HEK293 (cell line): ENCODE data around the gene MSL3B.

Experiments used
- CTCF ChIA-PET: fragments of 350-600 bp; formaldehyde crosslinking; extraction: SDS; loops from one replicate; lab custom pipeline; 2021; ENCODE audit warnings: antibody characterized with exemption; lab: Yijun Ruan, JAX
- POLR2A ChIA-PET: fragments of 300-600 bp; formaldehyde crosslinking; extraction: SDS; loops from one replicate; lab custom pipeline; 2020; ENCODE audit warnings: antibody characterized with exemption, inconsistent platforms; lab: Yijun Ruan, JAX
- H3K27ac ChIP-seq: fragments of 200-500 bp; sonication (Bioruptor generic); 2 replicates; pipeline ENCODE4 v1.5.1; 2014; ENCODE audit warnings: low read depth, low read length, control low read depth, inconsistent platforms; ENCODE audit errors: extremely low read depth
- H3K36me3 ChIP-seq, 2 experiments: fragments of 200-500 bp in 1 of 2; sonication (Bioruptor generic) in 1 of 2; 1 replicate in 1 of 2; 2 replicates in 1 of 2; pipeline ENCODE4 v1.5.1; 2014 to 2017; ENCODE audit warnings: inconsistent platforms in 2 of 2, low read length in 2 of 2; ENCODE audit not compliant: control insufficient read depth in 2 of 2, insufficient read depth in 1 of 2
- H3K4me1 ChIP-seq: fragments of 200-500 bp; sonication (Bioruptor generic); 2 replicates; pipeline ENCODE4 v1.5.1; 2014; ENCODE audit warnings: mild to moderate bottlenecking, low read length, inconsistent platforms; ENCODE audit not compliant: control insufficient read depth, insufficient read depth
- H3K4me3 ChIP-seq: 2 replicates; pipeline ENCODE4 v1.5.1; 2011; ENCODE audit warnings: low read depth, mild to moderate bottlenecking, control low read depth, low read length, moderate library complexity
- H3K9me3 ChIP-seq: fragments of 200-500 bp; sonication (Bioruptor generic); 2 replicates; pipeline ENCODE4 v1.5.1; 2014; ENCODE audit warnings: low read depth, low read length, inconsistent platforms; ENCODE audit not compliant: control insufficient read depth, insufficient read depth
- HOXC10 ChIP-seq: sonication (generic); formaldehyde crosslinking; IDR thresholded peaks from 2 replicates; pipeline ENCODE4 v1.8.1; 2023; ENCODE audit warnings: mild to moderate bottlenecking, missing genetic modification reagents
- KLF8 ChIP-seq: fragments of 450-650 bp; formaldehyde crosslinking; IDR thresholded peaks from 2 replicates; pipeline ENCODE4 v1.5.1; 2016; ENCODE audit warnings: missing biosample characterization, missing genetic modification characterization
- OSR2 ChIP-seq: fragments of 450-650 bp; formaldehyde crosslinking; IDR thresholded peaks from 2 replicates; pipeline ENCODE4 v1.5.1; 2016; ENCODE audit warnings: missing biosample characterization, missing genetic modification characterization
- OVOL3 ChIP-seq: fragments of 450-650 bp; formaldehyde crosslinking; IDR thresholded peaks from 2 replicates; pipeline ENCODE4 v1.5.1; 2016; ENCODE audit warnings: missing biosample characterization, missing genetic modification characterization
- ZBTB17 ChIP-seq: fragments of 450-650 bp; formaldehyde crosslinking; IDR thresholded peaks from 2 replicates; pipeline ENCODE4 v1.5.1; 2016; ENCODE audit warnings: missing biosample characterization, missing genetic modification characterization
- ZBTB48 ChIP-seq: fragments of 450-650 bp; formaldehyde crosslinking; IDR thresholded peaks from 2 replicates; pipeline ENCODE4 v1.5.1; 2016; ENCODE audit warnings: missing biosample characterization, missing genetic modification characterization
- ZFHX2 ChIP-seq: fragments of 450-650 bp; formaldehyde crosslinking; conservative IDR thresholded peaks from 2 replicates; pipeline ENCODE4 v1.5.1; 2016; ENCODE audit warnings: missing biosample characterization, missing genetic modification characterization
- ZNF19 ChIP-seq: fragments of 450-650 bp; formaldehyde crosslinking; IDR thresholded peaks from 2 replicates; pipeline ENCODE4; 2016; ENCODE audit warnings: missing biosample characterization, missing genetic modification characterization, low read depth
- ZNF239 ChIP-seq: fragments of 450-650 bp; formaldehyde crosslinking; IDR thresholded peaks from 2 replicates; pipeline ENCODE4 v1.5.1; 2016; ENCODE audit warnings: missing biosample characterization, missing genetic modification characterization
- ZNF426 ChIP-seq: fragments of 450-650 bp; formaldehyde crosslinking; IDR thresholded peaks from 2 replicates; pipeline ENCODE4 v1.5.1; 2017; ENCODE audit warnings: missing biosample characterization, missing genetic modification characterization, mild to moderate bottlenecking, inconsistent platforms, moderate library complexity
- ZNF473 ChIP-seq: fragments of 450-650 bp; formaldehyde crosslinking; IDR thresholded peaks from 2 replicates; pipeline ENCODE4 v1.5.1; 2017; ENCODE audit warnings: missing biosample characterization, missing genetic modification characterization
- ZNF501 ChIP-seq: fragments of 450-650 bp; formaldehyde crosslinking; IDR thresholded peaks from 2 replicates; pipeline ENCODE4 v1.5.1; 2016; ENCODE audit warnings: missing biosample characterization, missing genetic modification characterization
- ZNF544 ChIP-seq: fragments of 450-650 bp; formaldehyde crosslinking; IDR thresholded peaks from 2 replicates; pipeline ENCODE4 v1.5.0; 2017; ENCODE audit warnings: missing biosample characterization, missing genetic modification characterization
- ZNF600 ChIP-seq: fragments of 450-650 bp; formaldehyde crosslinking; IDR thresholded peaks from 2 replicates; pipeline ENCODE4 v1.5.1; 2016; ENCODE audit warnings: missing biosample characterization, missing genetic modification characterization
- ZNF626 ChIP-seq: fragments of 450-650 bp; sonication (Bioruptor Pico); formaldehyde crosslinking; IDR thresholded peaks from 2 replicates; pipeline ENCODE4 v1.5.1; 2018; ENCODE audit warnings: missing biosample characterization, missing genetic modification characterization, inconsistent platforms
- ZNF837 ChIP-seq: fragments of 450-650 bp; formaldehyde crosslinking; IDR thresholded peaks from 2 replicates; pipeline ENCODE4 v1.5.1; 2016; ENCODE audit warnings: missing biosample characterization, missing genetic modification characterization
- TF ChIP-seq, protein P1 (sequence below): fragments of 450-650 bp; formaldehyde crosslinking; conservative IDR thresholded peaks from 2 replicates; pipeline ENCODE4 v1.5.1; 2016; ENCODE audit warnings: low read depth, missing biosample characterization, missing genetic modification characterization
- TF ChIP-seq, protein P2 (sequence below): fragments of 450-650 bp; formaldehyde crosslinking; IDR thresholded peaks from 2 replicates; pipeline ENCODE4 v1.5.1; 2016; ENCODE audit warnings: missing biosample characterization, missing genetic modification characterization
- TF ChIP-seq, protein P3 (sequence below): fragments of 450-650 bp; formaldehyde crosslinking; IDR thresholded peaks from 2 replicates; pipeline ENCODE4 v1.5.1; 2017; ENCODE audit warnings: missing biosample characterization, mild to moderate bottlenecking, missing genetic modification characterization, moderate library complexity
- TF ChIP-seq, protein P4 (sequence below): fragments of 450-650 bp; formaldehyde crosslinking; IDR thresholded peaks from 2 replicates; pipeline ENCODE4 v1.5.1; 2016; ENCODE audit warnings: missing biosample characterization, missing genetic modification characterization
- TF ChIP-seq, protein P5 (sequence below): fragments of 450-650 bp; formaldehyde crosslinking; IDR thresholded peaks from 2 replicates; pipeline ENCODE4 v1.5.1; 2016; ENCODE audit warnings: missing biosample characterization, missing genetic modification characterization

The MSL3B gene

DNA sequence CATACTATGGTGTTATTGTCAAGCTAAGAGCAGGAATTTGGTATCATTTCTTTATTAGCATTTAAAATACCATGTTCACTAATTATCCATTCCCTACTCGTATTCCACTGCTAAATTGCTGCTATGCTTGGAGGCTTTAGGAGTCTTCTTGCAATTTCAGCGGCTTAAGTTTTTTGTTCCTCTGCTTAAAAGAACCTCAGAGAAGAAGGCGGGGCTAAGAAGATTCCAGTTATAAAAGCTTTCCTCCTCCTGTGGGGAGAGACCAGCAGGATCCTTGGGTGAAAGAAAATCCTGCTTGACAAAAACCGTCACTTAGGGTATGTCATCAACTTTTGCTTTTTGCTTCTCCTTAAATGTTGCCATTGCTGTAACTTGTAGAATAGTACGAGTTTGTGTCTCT lies 48.9 kb upstream of the MSL3B start, which contains the start of gene TRPM8:
TSS of gene TRPM8 (plus strand) at position 258 of the 400 bp plus-strand sequence. CDS start 9,165 bp downstream, outside the sequence.
- Histone ChIP-seq H3K27ac (no peak within 1 kb of the TSS), H3K36me3 (no peaks in the 10 kb centered on the region), H3K4me1 (no peaks in the 10 kb centered on the region), H3K9me3 (no peaks in the 10 kb centered on the region)
- ChIA-PET CTCF (interaction anchor here (0.6 to 4.3 kb wide), 3 partner anchors 10 to 51 kb away, joined by 3 to 17 read pairs (median 4); no protein-coding TSS in a partner anchor), POLR2A (no interaction called here)
- TF ChIP-seq, protein P1, sequence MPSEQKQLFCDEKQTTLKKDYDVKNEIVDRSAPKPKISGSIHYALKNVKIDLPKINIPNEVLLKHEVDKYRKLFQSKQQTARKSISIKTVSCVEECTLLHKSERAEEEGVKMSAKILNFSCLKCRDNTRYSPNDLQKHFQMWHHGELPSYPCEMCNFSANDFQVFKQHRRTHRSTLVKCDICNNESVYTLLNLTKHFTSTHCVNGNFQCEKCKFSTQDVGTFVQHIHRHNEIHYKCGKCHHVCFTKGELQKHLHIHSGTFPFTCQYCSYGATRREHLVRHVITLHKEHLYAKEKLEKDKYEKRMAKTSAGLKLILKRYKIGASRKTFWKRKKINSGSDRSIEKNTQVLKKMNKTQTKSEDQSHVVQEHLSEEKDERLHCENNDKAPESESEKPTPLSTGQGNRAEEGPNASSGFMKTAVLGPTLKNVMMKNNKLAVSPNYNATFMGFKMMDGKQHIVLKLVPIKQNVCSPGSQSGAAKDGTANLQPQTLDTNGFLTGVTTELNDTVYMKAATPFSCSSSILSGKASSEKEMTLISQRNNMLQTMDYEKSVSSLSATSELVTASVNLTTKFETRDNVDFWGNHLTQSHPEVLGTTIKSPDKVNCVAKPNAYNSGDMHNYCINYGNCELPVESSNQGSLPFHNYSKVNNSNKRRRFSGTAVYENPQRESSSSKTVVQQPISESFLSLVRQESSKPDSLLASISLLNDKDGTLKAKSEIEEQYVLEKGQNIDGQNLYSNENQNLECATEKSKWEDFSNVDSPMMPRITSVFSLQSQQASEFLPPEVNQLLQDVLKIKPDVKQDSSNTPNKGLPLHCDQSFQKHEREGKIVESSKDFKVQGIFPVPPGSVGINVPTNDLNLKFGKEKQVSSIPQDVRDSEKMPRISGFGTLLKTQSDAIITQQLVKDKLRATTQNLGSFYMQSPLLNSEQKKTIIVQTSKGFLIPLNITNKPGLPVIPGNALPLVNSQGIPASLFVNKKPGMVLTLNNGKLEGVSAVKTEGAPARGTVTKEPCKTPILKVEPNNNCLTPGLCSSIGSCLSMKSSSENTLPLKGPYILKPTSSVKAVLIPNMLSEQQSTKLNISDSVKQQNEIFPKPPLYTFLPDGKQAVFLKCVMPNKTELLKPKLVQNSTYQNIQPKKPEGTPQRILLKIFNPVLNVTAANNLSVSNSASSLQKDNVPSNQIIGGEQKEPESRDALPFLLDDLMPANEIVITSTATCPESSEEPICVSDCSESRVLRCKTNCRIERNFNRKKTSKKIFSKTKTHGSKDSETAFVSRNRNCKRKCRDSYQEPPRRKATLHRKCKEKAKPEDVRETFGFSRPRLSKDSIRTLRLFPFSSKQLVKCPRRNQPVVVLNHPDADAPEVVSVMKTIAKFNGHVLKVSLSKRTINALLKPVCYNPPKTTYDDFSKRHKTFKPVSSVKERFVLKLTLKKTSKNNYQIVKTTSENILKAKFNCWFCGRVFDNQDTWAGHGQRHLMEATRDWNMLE (tag by site-specific recombination): no peak
- TF ChIP-seq ZNF473 (no peak), ZFHX2 (no peak), ZNF544 (no peak), OVOL3 (no peak), ZBTB17 (tag by site-specific recombination) (no peak), ZNF426 (tag by site-specific recombination) (no peak), KLF8 (tag by site-specific recombination) (no peak), ZNF626 (tag by site-specific recombination) (no peak), ZNF19 (tag by site-specific recombination) (no peak), HOXC10 (CRISPR knock-in tag) (no peak)
- TF ChIP-seq, protein P2, sequence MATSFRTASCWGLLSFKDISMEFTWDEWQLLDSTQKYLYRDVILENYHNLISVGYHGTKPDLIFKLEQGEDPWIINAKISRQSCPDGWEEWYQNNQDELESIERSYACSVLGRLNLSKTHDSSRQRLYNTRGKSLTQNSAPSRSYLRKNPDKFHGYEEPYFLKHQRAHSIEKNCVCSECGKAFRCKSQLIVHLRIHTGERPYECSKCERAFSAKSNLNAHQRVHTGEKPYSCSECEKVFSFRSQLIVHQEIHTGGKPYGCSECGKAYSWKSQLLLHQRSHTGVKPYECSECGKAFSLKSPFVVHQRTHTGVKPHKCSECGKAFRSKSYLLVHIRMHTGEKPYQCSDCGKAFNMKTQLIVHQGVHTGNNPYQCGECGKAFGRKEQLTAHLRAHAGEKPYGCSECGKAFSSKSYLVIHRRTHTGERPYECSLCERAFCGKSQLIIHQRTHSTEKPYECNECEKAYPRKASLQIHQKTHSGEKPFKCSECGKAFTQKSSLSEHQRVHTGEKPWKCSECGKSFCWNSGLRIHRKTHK (tag by site-specific recombination): no peak
- TF ChIP-seq, protein P3, sequence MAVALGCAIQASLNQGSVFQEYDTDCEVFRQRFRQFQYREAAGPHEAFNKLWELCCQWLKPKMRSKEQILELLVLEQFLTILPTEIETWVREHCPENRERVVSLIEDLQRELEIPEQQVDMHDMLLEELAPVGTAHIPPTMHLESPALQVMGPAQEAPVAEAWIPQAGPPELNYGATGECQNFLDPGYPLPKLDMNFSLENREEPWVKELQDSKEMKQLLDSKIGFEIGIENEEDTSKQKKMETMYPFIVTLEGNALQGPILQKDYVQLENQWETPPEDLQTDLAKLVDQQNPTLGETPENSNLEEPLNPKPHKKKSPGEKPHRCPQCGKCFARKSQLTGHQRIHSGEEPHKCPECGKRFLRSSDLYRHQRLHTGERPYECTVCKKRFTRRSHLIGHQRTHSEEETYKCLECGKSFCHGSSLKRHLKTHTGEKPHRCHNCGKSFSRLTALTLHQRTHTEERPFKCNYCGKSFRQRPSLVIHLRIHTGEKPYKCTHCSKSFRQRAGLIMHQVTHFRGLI (tag by site-specific recombination): no peak
- TF ChIP-seq, all 188 proteins: peak for 0
- no peak within 1 kb of the TSS for H3K4me3 ChIP-seq

DNA sequence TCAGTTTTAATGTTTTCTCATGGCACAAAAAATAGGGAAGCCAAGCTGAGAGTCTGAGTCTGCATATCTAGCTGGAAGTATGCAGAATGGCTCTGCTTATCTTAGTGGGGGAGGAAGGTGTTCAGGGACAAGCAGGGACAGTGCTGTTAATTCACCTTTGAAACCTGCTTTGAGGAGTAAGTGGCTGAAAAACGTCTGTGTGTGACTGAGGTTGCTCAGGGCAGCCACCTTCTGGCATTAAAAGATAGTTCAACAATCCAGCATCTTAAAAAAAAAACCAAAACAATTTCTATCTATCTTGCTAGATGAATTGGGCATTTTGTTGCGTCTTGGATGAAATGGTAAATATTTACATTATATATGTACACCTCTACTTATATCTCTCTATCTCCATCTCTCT lies 46.9 kb upstream of the MSL3B start:
- CTCF ChIA-PET: interaction anchor here (0.6 to 4.3 kb wide), 5 partner anchors 9 to 57 kb away, joined by 3 to 17 read pairs (median 3); no protein-coding TSS in a partner anchor
- Histone ChIP-seq H3K27ac (no peak overlapping the region), H3K9me3 (no peaks in the 10 kb centered on the region), H3K36me3 (no peaks in the 10 kb centered on the region), H3K4me1 (no peaks in the 10 kb centered on the region), H3K4me3 (no peak overlapping the region)
- POLR2A ChIA-PET: interaction anchor here (0.6 kb wide), 1 partner anchor 546 kb away, joined by 3 read pairs; no protein-coding TSS in a partner anchor
- TF ChIP-seq OSR2 (tag by site-specific recombination) (no peak), ZBTB48 (tag by site-specific recombination) (no peak), ZNF837 (tag by site-specific recombination) (no peak), ZNF600 (tag by site-specific recombination) (no peak), ZNF239 (no peak), ZNF501 (tag by site-specific recombination) (no peak)
- TF ChIP-seq, protein P4, sequence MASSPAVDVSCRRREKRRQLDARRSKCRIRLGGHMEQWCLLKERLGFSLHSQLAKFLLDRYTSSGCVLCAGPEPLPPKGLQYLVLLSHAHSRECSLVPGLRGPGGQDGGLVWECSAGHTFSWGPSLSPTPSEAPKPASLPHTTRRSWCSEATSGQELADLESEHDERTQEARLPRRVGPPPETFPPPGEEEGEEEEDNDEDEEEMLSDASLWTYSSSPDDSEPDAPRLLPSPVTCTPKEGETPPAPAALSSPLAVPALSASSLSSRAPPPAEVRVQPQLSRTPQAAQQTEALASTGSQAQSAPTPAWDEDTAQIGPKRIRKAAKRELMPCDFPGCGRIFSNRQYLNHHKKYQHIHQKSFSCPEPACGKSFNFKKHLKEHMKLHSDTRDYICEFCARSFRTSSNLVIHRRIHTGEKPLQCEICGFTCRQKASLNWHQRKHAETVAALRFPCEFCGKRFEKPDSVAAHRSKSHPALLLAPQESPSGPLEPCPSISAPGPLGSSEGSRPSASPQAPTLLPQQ (tag by site-specific recombination): no peak
- TF ChIP-seq, protein P5, sequence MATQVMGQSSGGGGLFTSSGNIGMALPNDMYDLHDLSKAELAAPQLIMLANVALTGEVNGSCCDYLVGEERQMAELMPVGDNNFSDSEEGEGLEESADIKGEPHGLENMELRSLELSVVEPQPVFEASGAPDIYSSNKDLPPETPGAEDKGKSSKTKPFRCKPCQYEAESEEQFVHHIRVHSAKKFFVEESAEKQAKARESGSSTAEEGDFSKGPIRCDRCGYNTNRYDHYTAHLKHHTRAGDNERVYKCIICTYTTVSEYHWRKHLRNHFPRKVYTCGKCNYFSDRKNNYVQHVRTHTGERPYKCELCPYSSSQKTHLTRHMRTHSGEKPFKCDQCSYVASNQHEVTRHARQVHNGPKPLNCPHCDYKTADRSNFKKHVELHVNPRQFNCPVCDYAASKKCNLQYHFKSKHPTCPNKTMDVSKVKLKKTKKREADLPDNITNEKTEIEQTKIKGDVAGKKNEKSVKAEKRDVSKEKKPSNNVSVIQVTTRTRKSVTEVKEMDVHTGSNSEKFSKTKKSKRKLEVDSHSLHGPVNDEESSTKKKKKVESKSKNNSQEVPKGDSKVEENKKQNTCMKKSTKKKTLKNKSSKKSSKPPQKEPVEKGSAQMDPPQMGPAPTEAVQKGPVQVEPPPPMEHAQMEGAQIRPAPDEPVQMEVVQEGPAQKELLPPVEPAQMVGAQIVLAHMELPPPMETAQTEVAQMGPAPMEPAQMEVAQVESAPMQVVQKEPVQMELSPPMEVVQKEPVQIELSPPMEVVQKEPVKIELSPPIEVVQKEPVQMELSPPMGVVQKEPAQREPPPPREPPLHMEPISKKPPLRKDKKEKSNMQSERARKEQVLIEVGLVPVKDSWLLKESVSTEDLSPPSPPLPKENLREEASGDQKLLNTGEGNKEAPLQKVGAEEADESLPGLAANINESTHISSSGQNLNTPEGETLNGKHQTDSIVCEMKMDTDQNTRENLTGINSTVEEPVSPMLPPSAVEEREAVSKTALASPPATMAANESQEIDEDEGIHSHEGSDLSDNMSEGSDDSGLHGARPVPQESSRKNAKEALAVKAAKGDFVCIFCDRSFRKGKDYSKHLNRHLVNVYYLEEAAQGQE: no peak
